K562 (cell line): ENCODE results near the gene FKBP2. TPM values are rescaled to one million over a fixed set of nuclear protein-coding genes. Genes with fewer than 3 reads are reported as not detected.

Source experiments
- ARHGAP35 ChIP-seq: fragments of 450-650 bp; IDR thresholded peaks from 2 replicates; pipeline ENCODE4 v1.6.1; 2018; ENCODE audit not compliant: partially characterized antibody
- CBX5 ChIP-seq: IDR thresholded peaks from 2 replicates; pipeline ENCODE4 v1.6.1; 2014; ENCODE audit warnings: low read depth, borderline replicate concordance
- CXXC5 ChIP-seq: fragments of 250-450 bp; sonication (Bioruptor Pico); IDR thresholded peaks from 2 replicates; pipeline ENCODE4 v1.8.0; 2022; ENCODE audit warnings: inconsistent platforms, mild to moderate bottlenecking, moderate library complexity
- DDX20 ChIP-seq: fragments of 450-650 bp; IDR thresholded peaks from 2 replicates; pipeline ENCODE4 v1.6.1; 2016; ENCODE audit warnings: missing genetic modification characterization, low read depth, mild to moderate bottlenecking, missing compliant biosample characterization, moderate library complexity
- ELF4 ChIP-seq: fragments of 450-650 bp; formaldehyde crosslinking; IDR thresholded peaks from 2 replicates; pipeline ENCODE4 v1.4.0; 2022; ENCODE audit warnings: missing genetic modification characterization
- ETS1 ChIP-seq: conservative IDR thresholded peaks from 2 replicates; pipeline ENCODE4 v1.6.1; 2011; ENCODE audit warnings: low read depth, mild to moderate bottlenecking, low read length; ENCODE audit not compliant: control insufficient read depth
- FIP1L1 ChIP-seq: fragments of 200-400 bp; formaldehyde crosslinking; IDR thresholded peaks from 2 replicates; pipeline ENCODE4 v1.6.1; 2018; ENCODE audit warnings: mild to moderate bottlenecking, low read depth, low read length; ENCODE audit not compliant: poor library complexity, severe bottlenecking
- FOXP4 ChIP-seq: sonication (generic); formaldehyde crosslinking; IDR thresholded peaks from 2 replicates; pipeline ENCODE4 v1.8.0; 2022; ENCODE audit warnings: mild to moderate bottlenecking, missing genetic modification reagents, borderline replicate concordance
- GATAD2A ChIP-seq: fragments of 450-650 bp; IDR thresholded peaks from 2 replicates; pipeline ENCODE4 v1.6.1; 2017
- HDAC3 ChIP-seq: fragments of 450-650 bp; IDR thresholded peaks from 2 replicates; pipeline ENCODE4 v1.6.1; 2018; ENCODE audit warnings: borderline replicate concordance, mild to moderate bottlenecking, moderate library complexity; ENCODE audit not compliant: partially characterized antibody
- HIVEP1 ChIP-seq: fragments of 250-450 bp; sonication (Bioruptor Pico); IDR thresholded peaks from 2 replicates; pipeline ENCODE4 v1.4.0; 2020; ENCODE audit warnings: mild to moderate bottlenecking
- LARP7 ChIP-seq: fragments of 450-650 bp; IDR thresholded peaks from 2 replicates; pipeline ENCODE4 v1.6.1; 2016
- NFIC ChIP-seq: fragments of 450-650 bp; IDR thresholded peaks from 2 replicates; pipeline ENCODE4 v1.6.1; 2017; ENCODE audit warnings: mild to moderate bottlenecking, inconsistent platforms
- PYGO2 ChIP-seq: fragments of 450-650 bp; IDR thresholded peaks from 2 replicates; pipeline ENCODE4 v1.6.1; 2016; ENCODE audit warnings: mild to moderate bottlenecking, missing genetic modification characterization, moderate library complexity, missing compliant biosample characterization
- TBP ChIP-seq: optimal IDR thresholded peaks from 2 replicates; pipeline ENCODE3; 2011; ENCODE audit warnings: low read depth, low read length, improper control_type of control experiment
- THRA ChIP-seq: fragments of 450-650 bp; IDR thresholded peaks from 2 replicates; pipeline ENCODE4 v1.6.1; 2017; ENCODE audit warnings: mild to moderate bottlenecking, moderate library complexity
- ZNF311 ChIP-seq: fragments of 250-450 bp; sonication (Bioruptor Pico); IDR thresholded peaks from 2 replicates; pipeline ENCODE4 v1.4.0; 2020; ENCODE audit warnings: mild to moderate bottlenecking, moderate library complexity
- ZNF644 ChIP-seq: fragments of 200-800 bp; sonication (Bioruptor generic); IDR thresholded peaks from 2 replicates; pipeline ENCODE4 v1.6.1; 2016; ENCODE audit warnings: low read depth, missing genetic modification characterization, missing compliant biosample characterization
- ZNF668 ChIP-seq: fragments of 250-450 bp; sonication (Bioruptor Pico); IDR thresholded peaks from 2 replicates; pipeline ENCODE4 v1.8.0; 2022; ENCODE audit warnings: mild to moderate bottlenecking, inconsistent platforms
- polyA plus RNA-seq, 8 experiments: library from polyadenylated mRNA; depleted of rRNA in 4 of 8; stranded (reverse) in 5 of 8; unstranded in 3 of 8; fragments of >200 nt; fragmentation: Nextera tagmentation in 2 of 8; fragmentation: Illumina TruSeq in 1 of 8; extraction: Ambion mirVana in 2 of 8; extraction: Trizol in 1 of 8; gene quantifications; 2 replicates each; pipeline versions ENCODE4 v1.2.1 to v1.2.3, GENCODE V29; 2011 to 2014; ENCODE audit warnings: inconsistent platforms in 1 of 8, missing spikeins in 1 of 8
- total RNA-seq, 7 experiments: library from RNA; depleted of rRNA in 6 of 7; stranded (reverse); fragments of >200 nt in 6 of 7; fragmentation: Illumina TruSeq in 2 of 7; extraction: Trizol in 2 of 7; gene quantifications; 2 replicates each; pipeline versions ENCODE4 v1.2.1 to v1.2.3, GENCODE V29; 2011 to 2021; ENCODE audit warnings: low replicate concordance in 1 of 7
- TF ChIP-seq, protein P1 (sequence below): fragments of 450-650 bp; IDR thresholded peaks from 2 replicates; pipeline ENCODE4 v1.6.1; 2016; ENCODE audit warnings: missing biosample characterization, missing genetic modification characterization
- TF ChIP-seq, protein P2 (sequence below), 3 experiments: IDR thresholded peaks in 2 of 3; conservative IDR thresholded peaks in 1 of 3; 2 replicates each; pipeline ENCODE4 v1.5.1; 2011 to 2012; ENCODE audit warnings: low read length in 3 of 3, mild to moderate bottlenecking in 3 of 3, control low read depth in 2 of 3, improper control_type of control experiment in 1 of 3, inconsistent platforms in 1 of 3, low read depth in 1 of 3, mixed read lengths in 1 of 3, moderate library complexity in 1 of 3; ENCODE audit not compliant: insufficient read depth in 2 of 3

Gene FKBP2
- total and polyA plus RNA-seq, 9 of the 15 experiments (the other 6 are each of a cell fraction or from before 2014, with no cell fraction given), result 3.5 to 151 (median 58.1) TPM

- TF ChIP-seq ZNF668 (CRISPR knock-in tag) (no peak), HIVEP1 (CRISPR knock-in tag) (peak; percentile 72; the same call in 1 of the 2 replicates), CBX5 (no peak), DDX20 (tag) (no peak), NFIC (0 out of 2 replicates have a peak, but pooled peaks have one; percentile 36), ZNF311 (CRISPR knock-in tag) (no peak), TBP (peak; percentile 46), FIP1L1 (no peak), ETS1 (no peak; the same call in 1 of the 2 replicates), ZNF644 (tag) (no peak), LARP7 (no peak), CXXC5 (CRISPR knock-in tag) (peak; percentile 97), PYGO2 (tag) (no peak), ARHGAP35 (peak; percentile 95), HDAC3 (peak; percentile 100), ELF4 (no peak), THRA (no peak), FOXP4 (CRISPR knock-in tag) (no peak), GATAD2A (no peak)
- TF ChIP-seq, protein P1, sequence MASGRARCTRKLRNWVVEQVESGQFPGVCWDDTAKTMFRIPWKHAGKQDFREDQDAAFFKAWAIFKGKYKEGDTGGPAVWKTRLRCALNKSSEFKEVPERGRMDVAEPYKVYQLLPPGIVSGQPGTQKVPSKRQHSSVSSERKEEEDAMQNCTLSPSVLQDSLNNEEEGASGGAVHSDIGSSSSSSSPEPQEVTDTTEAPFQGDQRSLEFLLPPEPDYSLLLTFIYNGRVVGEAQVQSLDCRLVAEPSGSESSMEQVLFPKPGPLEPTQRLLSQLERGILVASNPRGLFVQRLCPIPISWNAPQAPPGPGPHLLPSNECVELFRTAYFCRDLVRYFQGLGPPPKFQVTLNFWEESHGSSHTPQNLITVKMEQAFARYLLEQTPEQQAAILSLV (tag), result no peak
- TF ChIP-seq, protein P2, sequence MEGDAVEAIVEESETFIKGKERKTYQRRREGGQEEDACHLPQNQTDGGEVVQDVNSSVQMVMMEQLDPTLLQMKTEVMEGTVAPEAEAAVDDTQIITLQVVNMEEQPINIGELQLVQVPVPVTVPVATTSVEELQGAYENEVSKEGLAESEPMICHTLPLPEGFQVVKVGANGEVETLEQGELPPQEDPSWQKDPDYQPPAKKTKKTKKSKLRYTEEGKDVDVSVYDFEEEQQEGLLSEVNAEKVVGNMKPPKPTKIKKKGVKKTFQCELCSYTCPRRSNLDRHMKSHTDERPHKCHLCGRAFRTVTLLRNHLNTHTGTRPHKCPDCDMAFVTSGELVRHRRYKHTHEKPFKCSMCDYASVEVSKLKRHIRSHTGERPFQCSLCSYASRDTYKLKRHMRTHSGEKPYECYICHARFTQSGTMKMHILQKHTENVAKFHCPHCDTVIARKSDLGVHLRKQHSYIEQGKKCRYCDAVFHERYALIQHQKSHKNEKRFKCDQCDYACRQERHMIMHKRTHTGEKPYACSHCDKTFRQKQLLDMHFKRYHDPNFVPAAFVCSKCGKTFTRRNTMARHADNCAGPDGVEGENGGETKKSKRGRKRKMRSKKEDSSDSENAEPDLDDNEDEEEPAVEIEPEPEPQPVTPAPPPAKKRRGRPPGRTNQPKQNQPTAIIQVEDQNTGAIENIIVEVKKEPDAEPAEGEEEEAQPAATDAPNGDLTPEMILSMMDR (IDR thresholded peaks at IDR 0.05 in 2 of 3, conservative IDR thresholded peaks at IDR 0.05 in 1 of 3; ENCODE audit: insufficient read depth in 2 of 3, low read depth in 1 of 3, low read length in 3 of 3), result no peak
Measured at GRCh38 chr11:64284962-64285884, 44.3 kb downstream of the FKBP2 start, which contains the start of gene GPR137 (continued).
